MM.1S (cell line): Measurements from ENCODE around the gene SVOP.

Experiments
- EZH2 ChIP-seq: fragments of 300-600 bp; sonication (generic); optimal IDR thresholded peaks from 2 replicates; pipeline ENCODE3; 2017; ENCODE audit warnings: low read depth, mild to moderate bottlenecking, antibody characterized with exemption, low read length, mixed read lengths
- TF ChIP-seq, protein P1 (sequence below): fragments of 300-600 bp; sonication (generic); IDR thresholded peaks from 2 replicates; pipeline ENCODE4 v1.5.1; 2016; ENCODE audit warnings: antibody characterized with exemption, low read length, mixed read lengths

DNA sequence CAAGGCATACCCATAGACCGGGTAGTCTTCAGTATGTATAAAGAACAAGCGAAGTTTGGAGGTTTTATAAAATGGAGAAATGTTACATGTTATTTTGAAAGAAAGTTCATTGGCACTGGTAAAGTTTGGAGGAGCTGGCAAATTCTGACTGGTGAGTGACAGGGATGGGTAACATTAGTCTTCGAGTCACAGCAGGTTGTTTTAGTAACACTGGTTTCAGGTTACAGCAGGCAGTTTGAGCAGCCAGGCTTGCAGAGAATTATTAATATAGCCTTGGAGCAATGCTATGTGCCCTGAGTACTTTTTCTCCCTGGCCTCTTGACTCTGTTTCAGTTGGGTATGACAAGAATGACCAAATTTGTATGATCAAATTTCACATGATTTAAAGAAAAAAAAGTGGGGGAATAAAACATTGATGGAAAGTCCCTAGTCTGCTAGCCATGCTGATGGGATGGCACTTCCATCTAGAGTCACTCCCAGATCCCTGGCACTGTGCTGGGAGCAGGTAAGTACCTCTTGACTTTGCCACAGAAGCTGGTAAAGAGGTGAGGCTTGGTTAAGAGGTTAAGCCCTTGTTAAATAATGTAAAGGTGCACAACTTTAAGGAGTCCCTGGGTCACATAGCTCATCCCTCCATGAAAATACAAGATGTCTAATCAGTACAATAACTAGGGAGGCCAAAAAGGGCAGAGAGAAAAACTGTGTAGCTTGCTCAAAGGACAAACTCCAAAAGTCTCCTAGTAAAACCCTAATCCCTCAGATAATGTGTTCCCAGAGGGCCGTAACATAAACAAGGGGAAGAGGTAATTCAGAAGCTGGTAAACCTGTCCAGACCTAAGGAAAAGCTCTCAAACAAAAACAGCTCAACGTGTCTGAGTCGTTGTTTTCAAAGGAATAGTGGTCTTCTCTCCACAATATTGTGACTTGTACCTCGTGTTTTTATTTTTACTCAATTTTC, 12.7 kb upstream of the SVOP start:
- TF ChIP-seq, protein P1, sequence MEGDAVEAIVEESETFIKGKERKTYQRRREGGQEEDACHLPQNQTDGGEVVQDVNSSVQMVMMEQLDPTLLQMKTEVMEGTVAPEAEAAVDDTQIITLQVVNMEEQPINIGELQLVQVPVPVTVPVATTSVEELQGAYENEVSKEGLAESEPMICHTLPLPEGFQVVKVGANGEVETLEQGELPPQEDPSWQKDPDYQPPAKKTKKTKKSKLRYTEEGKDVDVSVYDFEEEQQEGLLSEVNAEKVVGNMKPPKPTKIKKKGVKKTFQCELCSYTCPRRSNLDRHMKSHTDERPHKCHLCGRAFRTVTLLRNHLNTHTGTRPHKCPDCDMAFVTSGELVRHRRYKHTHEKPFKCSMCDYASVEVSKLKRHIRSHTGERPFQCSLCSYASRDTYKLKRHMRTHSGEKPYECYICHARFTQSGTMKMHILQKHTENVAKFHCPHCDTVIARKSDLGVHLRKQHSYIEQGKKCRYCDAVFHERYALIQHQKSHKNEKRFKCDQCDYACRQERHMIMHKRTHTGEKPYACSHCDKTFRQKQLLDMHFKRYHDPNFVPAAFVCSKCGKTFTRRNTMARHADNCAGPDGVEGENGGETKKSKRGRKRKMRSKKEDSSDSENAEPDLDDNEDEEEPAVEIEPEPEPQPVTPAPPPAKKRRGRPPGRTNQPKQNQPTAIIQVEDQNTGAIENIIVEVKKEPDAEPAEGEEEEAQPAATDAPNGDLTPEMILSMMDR, result no peak
- no peak for TF ChIP-seq EZH2
